GM12878 (cell line): Measurements from ENCODE around the gene SNAPC4. TPM values are rescaled to one million over a fixed set of nuclear protein-coding genes. Genes with fewer than 3 reads are reported as not detected.
A peak's percentile ranks its signal among the peaks of the same experiment; 100 is the strongest.

Experiments used
- ATF2 ChIP-seq: IDR thresholded peaks from 2 replicates; pipeline ENCODE4 v1.6.1; 2012; ENCODE audit warnings: low read length, inconsistent platforms
- BCLAF1 ChIP-seq: fragments of 450-650 bp; IDR thresholded peaks from 2 replicates; pipeline ENCODE4 v1.6.1; 2017; ENCODE audit warnings: antibody characterized with exemption, mild to moderate bottlenecking, moderate library complexity
- CBX3 ChIP-seq: fragments of 200-600 bp; sonication (generic); IDR thresholded peaks from 2 replicates; pipeline ENCODE4 v1.6.1; 2016; ENCODE audit warnings: low read depth, borderline replicate concordance
- CBX5 ChIP-seq: sonication (generic); IDR thresholded peaks from 2 replicates; pipeline ENCODE4 v1.6.1; 2016; ENCODE audit warnings: low read depth, moderate library complexity, mild to moderate bottlenecking, inconsistent platforms
- CHD2 ChIP-seq: IDR thresholded peaks from 2 replicates; pipeline ENCODE4 v1.6.1; 2011; ENCODE audit warnings: low read depth, low read length, improper control_type of control experiment, borderline replicate concordance
- CREB1 ChIP-seq: IDR thresholded peaks from 2 replicates; pipeline ENCODE4 v1.6.1; 2012; ENCODE audit warnings: low read depth, mild to moderate bottlenecking, inconsistent platforms
- E2F8 ChIP-seq: fragments of 450-650 bp; IDR thresholded peaks from 2 replicates; pipeline ENCODE4 v1.6.1; 2018; ENCODE audit warnings: mild to moderate bottlenecking, low read depth, moderate library complexity; ENCODE audit not compliant: partially characterized antibody
- FOS ChIP-seq: IDR thresholded peaks from 3 replicates; pipeline ENCODE4 v1.6.1; 2011; ENCODE audit warnings: borderline replicate concordance; ENCODE audit not compliant: insufficient read length; ENCODE audit errors: extremely low read depth
- IKZF1 ChIP-seq: fragments of 450-650 bp; conservative IDR thresholded peaks from 2 replicates; pipeline ENCODE4 v1.6.1; 2017; ENCODE audit warnings: antibody characterized with exemption, mild to moderate bottlenecking
- MXI1 ChIP-seq: fragments of 150-350 bp; IDR thresholded peaks from 2 replicates; pipeline ENCODE4 v1.6.1; 2011; ENCODE audit warnings: low read depth, mild to moderate bottlenecking, inconsistent platforms, low read length, improper control_type of control experiment
- NR2C2 ChIP-seq: IDR thresholded peaks from 2 replicates; pipeline ENCODE4 v1.6.1; 2011; ENCODE audit warnings: borderline replicate concordance, low read depth; ENCODE audit not compliant: control insufficient read depth, insufficient read length
- PML ChIP-seq: IDR thresholded peaks from 2 replicates; pipeline ENCODE4 v1.6.1; 2012; ENCODE audit warnings: low read length, inconsistent platforms
- POLR2A ChIP-seq: IDR thresholded peaks from 2 replicates; pipeline ENCODE4 v1.6.1; 2011; ENCODE audit warnings: low read depth, mild to moderate bottlenecking, low read length
- POU2F2 ChIP-seq: IDR thresholded peaks from 3 replicates; pipeline ENCODE4 v1.6.1; 2011; ENCODE audit warnings: low read depth, mild to moderate bottlenecking, low read length, borderline replicate concordance
- RELB ChIP-seq: fragments of 450-650 bp; IDR thresholded peaks from 2 replicates; pipeline ENCODE4 v1.6.1; 2017; ENCODE audit warnings: low read depth, mild to moderate bottlenecking, moderate library complexity
- SREBF2 ChIP-seq: IDR thresholded peaks from 2 replicates; pipeline ENCODE4 v1.6.1; 2012; ENCODE audit warnings: mild to moderate bottlenecking, low read length
- STAT1 ChIP-seq: fragments of 450-650 bp; conservative IDR thresholded peaks from 2 replicates; pipeline ENCODE4 v1.6.1; 2014; ENCODE audit warnings: antibody characterized with exemption, mild to moderate bottlenecking
- STAT3 ChIP-seq: IDR thresholded peaks from 2 replicates; pipeline ENCODE4 v1.6.1; 2011; ENCODE audit warnings: low read depth, low read length, improper control_type of control experiment
- USF2 ChIP-seq: IDR thresholded peaks from 2 replicates; pipeline ENCODE4 v1.6.1; 2011; ENCODE audit warnings: low read depth, low read length, improper control_type of control experiment, borderline replicate concordance
- ZNF217 ChIP-seq: fragments of 450-650 bp; IDR thresholded peaks from 2 replicates; pipeline ENCODE4 v1.6.1; 2017; ENCODE audit warnings: antibody characterized with exemption, mild to moderate bottlenecking
- ZNF24 ChIP-seq: fragments of 450-650 bp; IDR thresholded peaks from 2 replicates; pipeline ENCODE4 v1.6.1; 2017; ENCODE audit warnings: antibody characterized with exemption, mild to moderate bottlenecking
- polyA plus RNA-seq, 11 experiments: library from polyadenylated mRNA; depleted of rRNA in 4 of 11; unstranded in 6 of 11; stranded (reverse) in 5 of 11; fragments of >200 nt; fragmentation: Nextera tagmentation in 4 of 11; fragmentation: Illumina TruSeq in 1 of 11; extraction: Ambion mirVana in 4 of 11; extraction: Trizol in 1 of 11; gene quantifications; 1 replicate in 1 of 11; 2 replicates in 10 of 11; pipeline versions ENCODE4 v1.2.1 to v1.2.3, GENCODE V29; 2011 to 2016; ENCODE audit warnings: inconsistent platforms in 2 of 11, missing spikeins in 2 of 11, low read depth in 1 of 11
- total RNA-seq, 4 experiments: library from RNA; depleted of rRNA in 3 of 4; stranded (reverse); fragments of >200 nt in 3 of 4; fragmentation: Illumina TruSeq in 1 of 4; extraction: Trizol in 1 of 4; gene quantifications; 2 replicates each; pipeline versions ENCODE4 v1.2.1 to v1.2.3, GENCODE V29; 2013 to 2021

The SNAPC4 gene
- total and polyA plus RNA-seq, 10 of the 15 experiments (the other 5 are each of a cell fraction or from before 2014, with no cell fraction given), result 0.42 to 19.8 (median 7.0) TPM

GRCh38 chr9:136403538-136403914, 3.6 kb upstream of the SNAPC4 start (continued):
- TF ChIP-seq E2F8, result no peak
- no peak for TF ChIP-seq CBX5
- peak; percentile 59; the same call in 1 of the 2 replicates for TF ChIP-seq MXI1
- TF ChIP-seq ATF2, result no peak
- no peak for TF ChIP-seq ZNF24
- TF ChIP-seq NR2C2, result no peak
- TF ChIP-seq CREB1, result no peak
- no peak for TF ChIP-seq CBX3
- no peak for TF ChIP-seq CHD2
- no peak for TF ChIP-seq STAT3
- TF ChIP-seq POLR2A, result peak; percentile 69; the same call in 1 of the 2 replicates
- no peak for TF ChIP-seq FOS
- peak; percentile 60 for TF ChIP-seq IKZF1
- 0 out of 2 replicates have a peak, but pooled peaks have one; percentile 27 for TF ChIP-seq RELB
- no peak for TF ChIP-seq PML
- no peak for TF ChIP-seq USF2
- no peak for TF ChIP-seq SREBF2
- no peak for TF ChIP-seq STAT1
- TF ChIP-seq BCLAF1, result no peak
- TF ChIP-seq POU2F2, result 0 out of 3 replicates have a peak, but pooled peaks have one; percentile 27
- TF ChIP-seq ZNF217, result no peak
